Central memory CD8-positive, alpha-beta T cell (primary cell): ENCODE measurements around the gene RBM47.
A peak's percentile ranks its signal among the peaks of the same experiment; 100 is the strongest.
"Not testable (repeated sequence)": the region's sequence is repeated elsewhere in the genome, so short reads cannot be mapped to it uniquely, and the experiment has no call there.

Experiments
- ATAC-seq: fragments of 150-1000 bp; cut with Tn5 transposase; replicated peaks from 2 replicates; pipeline ENCODE4 v1.10.0; 2022; ENCODE audit warnings: mild to moderate bottlenecking, moderate FRiP score, moderate number of reproducible peaks; ENCODE audit not compliant: poor library complexity, severe bottlenecking; ENCODE audit errors: extremely low read depth
- DNase-seq, 2 donors: peaks; one replicate each; pipeline ENCODE4 v3.0.0; 2021; ENCODE audit warnings: low spot score in 2 of 2
- H3K27ac Mint-ChIP-seq: one replicate; pipeline ENCODE4 v1.8.0; 2022; ENCODE audit warnings: low read depth, mild to moderate bottlenecking, moderate library complexity, mixed read lengths
- H3K27me3 Mint-ChIP-seq: one replicate; pipeline ENCODE4 v1.8.0; 2022; ENCODE audit warnings: mixed read lengths
- H3K36me3 Mint-ChIP-seq: one replicate; pipeline ENCODE4 v1.8.0; 2022; ENCODE audit warnings: mild to moderate bottlenecking, moderate library complexity, mixed read lengths; ENCODE audit not compliant: insufficient read depth
- H3K4me1 Mint-ChIP-seq: one replicate; pipeline ENCODE4 v1.8.0; 2022; ENCODE audit warnings: mixed read lengths
- H3K4me3 Mint-ChIP-seq: one replicate; pipeline ENCODE4 v1.8.0; 2022; ENCODE audit warnings: mild to moderate bottlenecking, moderate library complexity, mixed read lengths
- H3K9me3 Mint-ChIP-seq: one replicate; pipeline ENCODE4 v1.8.0; 2022; ENCODE audit warnings: mixed read lengths

Gene RBM47

GRCh38 chr4:40648742-40649281, 19.1 kb upstream of the RBM47 start:
- ATAC-seq (no peak), DNase-seq (no peak)
- Mint-ChIP-seq H3K27ac (no peak overlapping the region), H3K9me3 (no peaks in the 10 kb centered on the region), H3K36me3 (no peaks in the 10 kb centered on the region), H3K4me1 (no peaks in the 10 kb centered on the region), H3K27me3 (peaks cover 20% of the 10 kb centered on the region), H3K4me3 (no peak overlapping the region)

- no peak overlapping the region for H3K27ac Mint-ChIP-seq
- DNase-seq (no peak), ATAC-seq (no peak)
- H3K4me3 Mint-ChIP-seq = no peak overlapping the region
- peaks cover 20% of the 10 kb centered on the region for H3K27me3 Mint-ChIP-seq
- no peaks in the 10 kb centered on the region for H3K4me1 Mint-ChIP-seq
- H3K9me3 Mint-ChIP-seq = no peaks in the 10 kb centered on the region
- H3K36me3 Mint-ChIP-seq = no peaks in the 10 kb centered on the region
Measured at GRCh38 chr4:40648131-40648530, 18.5 kb upstream of the RBM47 start.

GRCh38 chr4:40645586-40645985, 15.9 kb upstream of the RBM47 start:
- DNase-seq (no peak), ATAC-seq (no peak)
- Mint-ChIP-seq H3K36me3 (no peaks in the 10 kb centered on the region), H3K4me1 (no peaks in the 10 kb centered on the region), H3K27ac (no peak overlapping the region), H3K27me3 (peaks cover 9% of the 10 kb centered on the region), H3K4me3 (no peak overlapping the region), H3K9me3 (no peaks in the 10 kb centered on the region)

- no peaks in the 10 kb centered on the region for H3K36me3 Mint-ChIP-seq
- H3K4me3 Mint-ChIP-seq = no peak overlapping the region
- no peaks in the 10 kb centered on the region for H3K9me3 Mint-ChIP-seq
- DNase-seq (no peak), ATAC-seq (no peak)
- H3K27me3 Mint-ChIP-seq = peaks cover 67% of the 10 kb centered on the region
- H3K27ac Mint-ChIP-seq = no peak overlapping the region
- peaks cover 14% of the 10 kb centered on the region for H3K4me1 Mint-ChIP-seq
Measured at GRCh38 chr4:40632080-40632479, 2.4 kb upstream of the RBM47 start.

- peak; percentile 14 for ATAC-seq
- H3K4me3 Mint-ChIP-seq = peak overlapping the region; percentile 74
- H3K36me3 Mint-ChIP-seq = no peaks in the 10 kb centered on the region
- H3K27me3 Mint-ChIP-seq = peaks cover 71% of the 10 kb centered on the region
- no peaks in the 10 kb centered on the region for H3K9me3 Mint-ChIP-seq
- no peak for DNase-seq
- no peak overlapping the region for H3K27ac Mint-ChIP-seq
- H3K4me1 Mint-ChIP-seq = peaks cover 14% of the 10 kb centered on the region
Measured at GRCh38 chr4:40630335-40631021, 814 bp upstream of the RBM47 start.

- ATAC-seq (no peak), DNase-seq (no peak)
- no peaks in the 10 kb centered on the region for H3K9me3 Mint-ChIP-seq
- peaks cover 86% of the 10 kb centered on the region for H3K27me3 Mint-ChIP-seq
- H3K36me3 Mint-ChIP-seq = no peaks in the 10 kb centered on the region
- H3K4me3 Mint-ChIP-seq = peak overlapping the region; percentile 74
- peaks cover 14% of the 10 kb centered on the region for H3K4me1 Mint-ChIP-seq
- no peak overlapping the region for H3K27ac Mint-ChIP-seq
Measured at GRCh38 chr4:40628888-40629287, 776 bp downstream of the RBM47 start.

- not testable (repeated sequence) for H3K9me3 Mint-ChIP-seq, H3K27ac Mint-ChIP-seq, H3K36me3 Mint-ChIP-seq, H3K4me3 Mint-ChIP-seq, ATAC-seq, DNase-seq
- H3K4me1 Mint-ChIP-seq = peaks cover 14% of the 10 kb centered on the region
- H3K27me3 Mint-ChIP-seq = peaks cover 87% of the 10 kb centered on the region
Measured at GRCh38 chr4:40628407-40628806, 1.3 kb downstream of the RBM47 start.

- DNase-seq (no peak), ATAC-seq (no peak)
- Mint-ChIP-seq H3K9me3 (no peaks in the 10 kb centered on the region), H3K36me3 (no peaks in the 10 kb centered on the region), H3K27me3 (peaks cover 94% of the 10 kb centered on the region), H3K27ac (no peak overlapping the region), H3K4me3 (no peak overlapping the region), H3K4me1 (peaks cover 14% of the 10 kb centered on the region)
Measured at GRCh38 chr4:40627540-40627939, 2.1 kb downstream of the RBM47 start.

GRCh38 chr4:40626183-40626990, 3.3 kb downstream of the RBM47 start:
- Mint-ChIP-seq H3K4me1 (peaks cover 14% of the 10 kb centered on the region), H3K27ac (no peak overlapping the region), H3K4me3 (no peak overlapping the region), H3K27me3 (peaks cover 94% of the 10 kb centered on the region), H3K9me3 (peaks cover 6% of the 10 kb centered on the region), H3K36me3 (no peaks in the 10 kb centered on the region)
- ATAC-seq (no peak), DNase-seq (no peak)

GRCh38 chr4:40623707-40624106, 6.0 kb downstream of the RBM47 start:
- Mint-ChIP-seq H3K36me3 (no peaks in the 10 kb centered on the region), H3K4me1 (no peaks in the 10 kb centered on the region), H3K4me3 (no peak overlapping the region), H3K9me3 (peaks cover 6% of the 10 kb centered on the region), H3K27ac (no peak overlapping the region), H3K27me3 (peaks cover 75% of the 10 kb centered on the region)
- DNase-seq (no peak), ATAC-seq (no peak)

- H3K27me3 Mint-ChIP-seq = peaks cover 67% of the 10 kb centered on the region
- H3K9me3 Mint-ChIP-seq = peaks cover 6% of the 10 kb centered on the region
- H3K27ac Mint-ChIP-seq = no peak overlapping the region
- no peaks in the 10 kb centered on the region for H3K36me3 Mint-ChIP-seq
- H3K4me1 Mint-ChIP-seq = no peaks in the 10 kb centered on the region
- ATAC-seq = no peak
- no peak for DNase-seq
- H3K4me3 Mint-ChIP-seq = no peak overlapping the region
Measured at GRCh38 chr4:40622913-40623312, 6.8 kb downstream of the RBM47 start.

GRCh38 chr4:40621592-40622512, 7.8 kb downstream of the RBM47 start:
- ATAC-seq (peak; percentile 32), DNase-seq (no peak)
- no peak overlapping the region for H3K4me3 Mint-ChIP-seq
- H3K4me1 Mint-ChIP-seq = no peaks in the 10 kb centered on the region
- H3K27me3 Mint-ChIP-seq = peaks cover 57% of the 10 kb centered on the region
- H3K9me3 Mint-ChIP-seq = peaks cover 6% of the 10 kb centered on the region
- no peaks in the 10 kb centered on the region for H3K36me3 Mint-ChIP-seq
- H3K27ac Mint-ChIP-seq = peak overlapping the region; percentile 1
